DND-41 (cell line): Measurements from ENCODE around the gene FIGLA.

Source experiments
- CTCF ChIP-seq: IDR thresholded peaks from 2 replicates; pipeline ENCODE4 v1.5.1; 2012; ENCODE audit warnings: borderline replicate concordance, low read length, moderate library complexity, mild to moderate bottlenecking; ENCODE audit not compliant: poor library complexity, severe bottlenecking; ENCODE audit errors: extremely low read depth
- EZH2 ChIP-seq: IDR thresholded peaks from 3 replicates; pipeline ENCODE4 v1.6.1; 2012; ENCODE audit warnings: borderline replicate concordance, low read depth, mild to moderate bottlenecking, moderate library complexity, low read length, inconsistent platforms; ENCODE audit not compliant: severe bottlenecking

GRCh38 chr2:70801607-70802263 is 11.3 kb upstream of the FIGLA start:
- TF ChIP-seq CTCF (no peak), EZH2 (no peak)
